ENCODE results near the gene PPP1CA.

The PPP1CA gene

GRCh38 chr11:67409781-67410368 lies 8.2 kb upstream of the PPP1CA start:
- no peak overlapping the region for H3K23ac ChIP-seq (ENCODE audit: low read length in 2 of 2)
- no peak overlapping the region for H3K9ac ChIP-seq (ENCODE audit: low read length)
- no peak overlapping the region for H4K91ac ChIP-seq (ENCODE audit: low read length)
- peaks cover 10% of the 10 kb centered on the region for H3K4me1 ChIP-seq (ENCODE audit: control insufficient read depth, insufficient read depth, low read depth, low read length)
- H2BK5ac ChIP-seq (ENCODE audit: low read depth, low read length, poor library complexity, severe bottlenecking) = no peak overlapping the region
- no peak overlapping the region for H3K4me3 ChIP-seq (ENCODE audit: insufficient read depth in 1 of 2, low read depth in 1 of 2, low read length in 2 of 2)
- no peak overlapping the region for H3K4ac ChIP-seq (ENCODE audit: low read depth in 1 of 2, low read length in 2 of 2)
- H4K8ac ChIP-seq (ENCODE audit: low read length) = no peak overlapping the region
- no peak overlapping the region for H2BK12ac ChIP-seq (ENCODE audit: low read length in 2 of 2)
- peak overlapping the region in 1 of 2 experiments; percentile 25 for H3K18ac ChIP-seq (ENCODE audit: low read depth in 1 of 2, low read length in 2 of 2)
- 51% methylated on average over 12 of the region's 13 CpGs for WGBS
- no peak overlapping the region for H2BK15ac ChIP-seq (ENCODE audit: low read depth, poor library complexity, severe bottlenecking)
- no peak overlapping the region for H2BK120ac ChIP-seq (ENCODE audit: low read depth, low read length)
- no peak overlapping the region for H3K27ac ChIP-seq (ENCODE audit: low read length, poor library complexity, severe bottlenecking)
- peak overlapping the region; percentile 11 for H2AFZ ChIP-seq (ENCODE audit: low read depth, low read length)
- H3K79me1 ChIP-seq (replicated peaks; ENCODE audit: low read length, poor library complexity, severe bottlenecking) = no peaks in the 10 kb centered on the region
- peaks cover 40 to 83% of the 10 kb centered on the region in 2 experiments for H3K27me3 ChIP-seq (ENCODE audit: control insufficient read depth in 1 of 2, insufficient read depth in 1 of 2, low read length in 2 of 2)
- no peak for DNase-seq
- no peak overlapping the region for H2AK5ac ChIP-seq (ENCODE audit: low read length, severe bottlenecking)
- no peaks in the 10 kb centered on the region for H3K36me3 ChIP-seq (ENCODE audit: control insufficient read depth in 1 of 2, insufficient read depth in 2 of 2, low read depth in 1 of 2, low read length in 2 of 2)
- H3K9me3 ChIP-seq (ENCODE audit: control insufficient read depth, low read length) = no peaks in the 10 kb centered on the region
- no peak overlapping the region for H3K4me2 ChIP-seq (ENCODE audit: low read length, poor library complexity, severe bottlenecking)
- H3K14ac ChIP-seq (ENCODE audit: low read length in 2 of 2) = peak overlapping the region in 1 of 2 experiments; percentile 28

DNA sequence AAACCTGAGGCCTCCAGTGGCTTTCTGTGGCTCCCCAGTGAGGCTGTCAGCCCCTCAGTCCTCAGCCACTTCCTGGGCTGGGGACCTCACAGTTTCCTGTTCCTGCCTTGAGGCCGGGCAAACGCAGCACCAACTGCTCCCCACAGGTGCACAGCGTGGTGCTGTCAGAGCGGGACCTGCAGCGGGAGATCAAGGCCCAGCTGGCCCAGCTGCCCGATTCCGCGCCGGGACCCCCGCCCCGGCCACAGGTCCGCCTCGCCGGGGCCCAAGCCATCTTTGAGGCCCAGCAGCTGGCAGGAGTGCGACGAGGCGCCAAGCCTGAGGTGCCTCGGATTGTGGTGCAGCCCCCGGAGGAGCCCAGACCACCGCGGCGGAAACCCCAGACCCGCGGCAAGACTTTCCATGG lies 7.6 kb upstream of the PPP1CA start:
- no peak overlapping the region for H2BK12ac ChIP-seq (ENCODE audit: low read length in 2 of 2)
- no peak overlapping the region for H3K9ac ChIP-seq (ENCODE audit: low read length)
- no peak overlapping the region for H2BK5ac ChIP-seq (ENCODE audit: low read depth, low read length, poor library complexity, severe bottlenecking)
- H3K4ac ChIP-seq (ENCODE audit: low read depth in 1 of 2, low read length in 2 of 2) = no peak overlapping the region
- H3K9me3 ChIP-seq (ENCODE audit: control insufficient read depth, low read length) = no peaks in the 10 kb centered on the region
- H3K4me1 ChIP-seq (ENCODE audit: control insufficient read depth, insufficient read depth, low read depth, low read length) = peaks cover 10% of the 10 kb centered on the region
- H3K4me2 ChIP-seq (ENCODE audit: low read length, poor library complexity, severe bottlenecking) = no peak overlapping the region
- no peak overlapping the region for H3K27ac ChIP-seq (ENCODE audit: low read length, poor library complexity, severe bottlenecking)
- H4K91ac ChIP-seq (ENCODE audit: low read length) = no peak overlapping the region
- DNase-seq = no peak
- H2AK5ac ChIP-seq (ENCODE audit: low read length, severe bottlenecking) = no peak overlapping the region
- H2BK15ac ChIP-seq (ENCODE audit: low read depth, poor library complexity, severe bottlenecking) = no peak overlapping the region
- no peak overlapping the region for H3K23ac ChIP-seq (ENCODE audit: low read length in 2 of 2)
- H2AFZ ChIP-seq (ENCODE audit: low read depth, low read length) = no peak overlapping the region
- no peak overlapping the region for H4K8ac ChIP-seq (ENCODE audit: low read length)
- no peaks in the 10 kb centered on the region for H3K79me1 ChIP-seq (replicated peaks; ENCODE audit: low read length, poor library complexity, severe bottlenecking)
- peaks cover 38 to 77% of the 10 kb centered on the region in 2 experiments for H3K27me3 ChIP-seq (ENCODE audit: control insufficient read depth in 1 of 2, insufficient read depth in 1 of 2, low read length in 2 of 2)
- no peak overlapping the region for H3K14ac ChIP-seq (ENCODE audit: low read length in 2 of 2)
- 83% methylated on average over 24 of the region's 24 CpGs for WGBS
- H3K4me3 ChIP-seq (ENCODE audit: insufficient read depth in 1 of 2, low read depth in 1 of 2, low read length in 2 of 2) = no peak overlapping the region
- H3K18ac ChIP-seq (ENCODE audit: low read depth in 1 of 2, low read length in 2 of 2) = no peak overlapping the region
- no peak overlapping the region for H2BK120ac ChIP-seq (ENCODE audit: low read depth, low read length)
- H3K36me3 ChIP-seq (ENCODE audit: control insufficient read depth in 1 of 2, insufficient read depth in 2 of 2, low read depth in 1 of 2, low read length in 2 of 2) = no peaks in the 10 kb centered on the region

DNA sequence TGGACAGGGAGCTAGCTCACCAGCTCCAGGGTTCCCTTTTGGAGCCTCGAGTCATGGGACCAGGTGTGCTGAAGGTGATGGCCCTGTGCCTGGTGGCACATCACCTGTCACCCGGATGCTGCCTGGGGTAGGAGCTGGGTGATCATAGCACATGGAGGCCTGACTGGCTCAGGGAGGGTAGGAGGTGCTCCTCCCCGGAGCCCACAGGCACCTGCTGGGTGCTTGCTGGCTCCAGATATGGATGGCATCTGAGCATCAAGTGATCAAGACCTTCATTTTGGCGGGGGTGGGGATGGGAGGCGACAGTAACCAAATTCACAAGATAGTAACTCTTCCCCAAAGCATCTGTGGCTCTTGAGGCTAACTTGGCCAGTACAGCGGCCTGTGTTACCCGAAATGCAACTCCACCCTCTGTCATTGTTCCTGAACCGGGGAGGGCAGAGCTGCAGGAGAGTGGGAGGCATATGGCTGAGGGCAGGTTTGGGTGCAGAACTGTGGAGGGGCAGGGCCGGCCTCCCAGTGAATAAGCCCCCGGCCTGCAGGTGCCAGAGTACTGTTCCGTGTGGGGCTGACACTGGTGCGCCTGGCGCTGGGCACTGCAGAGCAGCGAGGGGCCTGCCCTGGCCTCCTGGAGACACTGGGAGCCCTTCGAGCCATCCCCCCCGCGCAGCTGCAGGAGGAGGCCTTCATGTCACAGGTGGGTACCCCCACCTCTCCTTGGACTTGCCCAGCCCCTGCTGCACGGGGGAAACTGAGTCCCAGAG lies 7.0 kb upstream of the PPP1CA start:
- Histone ChIP-seq H2BK12ac (ENCODE audit: low read length in 2 of 2) (no peak overlapping the region), H3K4me3 (ENCODE audit: insufficient read depth in 1 of 2, low read depth in 1 of 2, low read length in 2 of 2) (no peak overlapping the region), H2BK120ac (ENCODE audit: low read depth, low read length) (no peak overlapping the region), H3K79me1 (replicated peaks; ENCODE audit: low read length, poor library complexity, severe bottlenecking) (no peaks in the 10 kb centered on the region), H3K4ac (ENCODE audit: low read depth in 1 of 2, low read length in 2 of 2) (no peak overlapping the region), H2BK5ac (ENCODE audit: low read depth, low read length, poor library complexity, severe bottlenecking) (no peak overlapping the region), H3K4me2 (ENCODE audit: low read length, poor library complexity, severe bottlenecking) (no peak overlapping the region), H3K4me1 (ENCODE audit: control insufficient read depth, insufficient read depth, low read depth, low read length) (peaks cover 11% of the 10 kb centered on the region), H3K9ac (ENCODE audit: low read length) (no peak overlapping the region), H3K23ac (ENCODE audit: low read length in 2 of 2) (no peak overlapping the region), H3K27me3 (ENCODE audit: control insufficient read depth in 1 of 2, insufficient read depth in 1 of 2, low read length in 2 of 2) (peaks cover 38 to 77% of the 10 kb centered on the region in 2 experiments), H2AK5ac (ENCODE audit: low read length, severe bottlenecking) (no peak overlapping the region), H3K14ac (ENCODE audit: low read length in 2 of 2) (no peak overlapping the region), H4K8ac (ENCODE audit: low read length) (no peak overlapping the region), H3K27ac (ENCODE audit: low read length, poor library complexity, severe bottlenecking) (no peak overlapping the region), H2BK15ac (ENCODE audit: low read depth, poor library complexity, severe bottlenecking) (no peak overlapping the region), H2AFZ (ENCODE audit: low read depth, low read length) (no peak overlapping the region), H3K36me3 (ENCODE audit: control insufficient read depth in 1 of 2, insufficient read depth in 2 of 2, low read depth in 1 of 2, low read length in 2 of 2) (no peaks in the 10 kb centered on the region), H4K91ac (ENCODE audit: low read length) (no peak overlapping the region), H3K18ac (ENCODE audit: low read depth in 1 of 2, low read length in 2 of 2) (no peak overlapping the region), H3K9me3 (ENCODE audit: control insufficient read depth, low read length) (no peaks in the 10 kb centered on the region)
- no peak for DNase-seq
- WGBS = 86% methylated on average over 18 of the region's 18 CpGs

GRCh38 chr11:67407688-67408163 lies 6.1 kb upstream of the PPP1CA start:
- no peak overlapping the region for H2BK15ac ChIP-seq (ENCODE audit: low read depth, poor library complexity, severe bottlenecking)
- no peak overlapping the region for H2BK120ac ChIP-seq (ENCODE audit: low read depth, low read length)
- H4K91ac ChIP-seq (ENCODE audit: low read length) = no peak overlapping the region
- no peak for DNase-seq
- H2AK5ac ChIP-seq (ENCODE audit: low read length, severe bottlenecking) = no peak overlapping the region
- H3K9me3 ChIP-seq (ENCODE audit: control insufficient read depth, low read length) = no peaks in the 10 kb centered on the region
- H2AFZ ChIP-seq (ENCODE audit: low read depth, low read length) = no peak overlapping the region
- H3K79me1 ChIP-seq (replicated peaks; ENCODE audit: low read length, poor library complexity, severe bottlenecking) = no peaks in the 10 kb centered on the region
- H4K8ac ChIP-seq (ENCODE audit: low read length) = no peak overlapping the region
- H3K27me3 ChIP-seq (ENCODE audit: control insufficient read depth in 1 of 2, insufficient read depth in 1 of 2, low read length in 2 of 2) = peaks cover 31 to 68% of the 10 kb centered on the region in 2 experiments
- H3K4me3 ChIP-seq (ENCODE audit: insufficient read depth in 1 of 2, low read depth in 1 of 2, low read length in 2 of 2) = no peak overlapping the region
- no peak overlapping the region for H3K27ac ChIP-seq (ENCODE audit: low read length, poor library complexity, severe bottlenecking)
- no peak overlapping the region for H3K18ac ChIP-seq (ENCODE audit: low read depth in 1 of 2, low read length in 2 of 2)
- WGBS = 79% methylated on average over 12 of the region's 12 CpGs
- H3K36me3 ChIP-seq (ENCODE audit: control insufficient read depth in 1 of 2, insufficient read depth in 2 of 2, low read depth in 1 of 2, low read length in 2 of 2) = no peaks in the 10 kb centered on the region
- no peak overlapping the region for H2BK5ac ChIP-seq (ENCODE audit: low read depth, low read length, poor library complexity, severe bottlenecking)
- H2BK12ac ChIP-seq (ENCODE audit: low read length in 2 of 2) = no peak overlapping the region
- H3K4ac ChIP-seq (ENCODE audit: low read depth in 1 of 2, low read length in 2 of 2) = no peak overlapping the region
- no peak overlapping the region for H3K14ac ChIP-seq (ENCODE audit: low read length in 2 of 2)
- no peak overlapping the region for H3K9ac ChIP-seq (ENCODE audit: low read length)
- no peak overlapping the region for H3K23ac ChIP-seq (ENCODE audit: low read length in 2 of 2)
- peaks cover 12% of the 10 kb centered on the region for H3K4me1 ChIP-seq (ENCODE audit: control insufficient read depth, insufficient read depth, low read depth, low read length)
- no peak overlapping the region for H3K4me2 ChIP-seq (ENCODE audit: low read length, poor library complexity, severe bottlenecking)

Measured in mesenchymal stem cell (in vitro differentiated cells and primary cell).